ENCODE data around the gene ARFIP1. TPM values are rescaled to one million over a fixed set of nuclear protein-coding genes. Genes with fewer than 3 reads are reported as not detected.

Gene ARFIP1
- total RNA-seq, 1 donor from 2014 or later, result 32.5 TPM

DNA sequence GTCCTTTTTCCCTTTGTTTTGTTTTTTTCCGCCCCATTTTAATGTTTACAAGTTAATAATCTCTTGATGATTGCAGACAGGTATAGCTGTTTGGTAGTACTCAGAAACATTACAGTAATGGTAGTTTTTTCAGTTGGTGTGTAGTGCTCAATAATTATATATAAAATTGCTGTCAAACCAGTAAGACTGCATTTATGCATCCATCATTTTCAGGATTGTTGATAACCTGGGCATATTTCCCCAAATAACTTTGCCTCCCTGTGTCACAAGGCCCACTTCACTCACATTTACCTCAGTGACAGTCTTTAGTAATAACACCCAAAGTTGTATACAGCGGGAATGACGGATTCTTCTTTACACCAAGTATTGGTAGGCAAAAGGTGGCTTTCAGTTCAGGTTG is 16.1 kb downstream of the ARFIP1 start:
- Mint-ChIP-seq H3K27ac (peak overlapping the region; percentile 64), H3K4me1 (ENCODE audit: unreplicated experiment) (peaks cover 16% of the 10 kb centered on the region), H3K9me3 (peaks cover 5% of the 10 kb centered on the region), H3K27me3 (no peaks in the 10 kb centered on the region), H3K4me3 (peak overlapping the region; percentile 69), H3K36me3 (peaks cover 20% of the 10 kb centered on the region)
- TF ChIP-seq, protein P1, sequence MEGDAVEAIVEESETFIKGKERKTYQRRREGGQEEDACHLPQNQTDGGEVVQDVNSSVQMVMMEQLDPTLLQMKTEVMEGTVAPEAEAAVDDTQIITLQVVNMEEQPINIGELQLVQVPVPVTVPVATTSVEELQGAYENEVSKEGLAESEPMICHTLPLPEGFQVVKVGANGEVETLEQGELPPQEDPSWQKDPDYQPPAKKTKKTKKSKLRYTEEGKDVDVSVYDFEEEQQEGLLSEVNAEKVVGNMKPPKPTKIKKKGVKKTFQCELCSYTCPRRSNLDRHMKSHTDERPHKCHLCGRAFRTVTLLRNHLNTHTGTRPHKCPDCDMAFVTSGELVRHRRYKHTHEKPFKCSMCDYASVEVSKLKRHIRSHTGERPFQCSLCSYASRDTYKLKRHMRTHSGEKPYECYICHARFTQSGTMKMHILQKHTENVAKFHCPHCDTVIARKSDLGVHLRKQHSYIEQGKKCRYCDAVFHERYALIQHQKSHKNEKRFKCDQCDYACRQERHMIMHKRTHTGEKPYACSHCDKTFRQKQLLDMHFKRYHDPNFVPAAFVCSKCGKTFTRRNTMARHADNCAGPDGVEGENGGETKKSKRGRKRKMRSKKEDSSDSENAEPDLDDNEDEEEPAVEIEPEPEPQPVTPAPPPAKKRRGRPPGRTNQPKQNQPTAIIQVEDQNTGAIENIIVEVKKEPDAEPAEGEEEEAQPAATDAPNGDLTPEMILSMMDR (conservative IDR thresholded peaks at IDR 0.05), result no peak
- DNase-seq (ENCODE audit: extremely low spot score, unreplicated experiment), result no peak

DNA sequence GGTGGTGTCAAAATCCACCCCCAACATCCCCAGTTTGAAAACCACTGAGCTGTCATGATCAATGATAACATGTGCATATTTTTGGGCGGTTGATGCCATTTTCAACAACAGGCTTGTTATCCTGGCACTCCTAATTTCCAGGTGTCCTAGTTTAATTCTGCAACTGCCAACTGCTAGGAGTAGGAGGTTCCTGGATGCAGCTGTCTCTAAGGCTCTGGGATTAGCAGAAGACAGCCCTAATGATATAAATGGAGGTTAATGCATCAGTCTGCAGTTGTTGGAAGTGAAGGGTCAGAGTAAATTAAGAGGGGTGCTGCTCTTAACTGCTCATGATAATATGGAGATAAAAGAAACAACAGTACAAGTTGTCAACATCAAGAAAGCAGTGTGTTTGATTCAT is 23.8 kb downstream of the ARFIP1 start:
- Mint-ChIP-seq H3K4me1 (ENCODE audit: unreplicated experiment) (peaks cover 30% of the 10 kb centered on the region), H3K9me3 (peaks cover 5% of the 10 kb centered on the region), H3K36me3 (peaks cover 19% of the 10 kb centered on the region), H3K27me3 (no peaks in the 10 kb centered on the region), H3K27ac (no peak overlapping the region), H3K4me3 (no peak overlapping the region)
- DNase-seq (ENCODE audit: extremely low spot score, unreplicated experiment), result no peak
- TF ChIP-seq, protein P1 (conservative IDR thresholded peaks at IDR 0.05), result no peak

DNA sequence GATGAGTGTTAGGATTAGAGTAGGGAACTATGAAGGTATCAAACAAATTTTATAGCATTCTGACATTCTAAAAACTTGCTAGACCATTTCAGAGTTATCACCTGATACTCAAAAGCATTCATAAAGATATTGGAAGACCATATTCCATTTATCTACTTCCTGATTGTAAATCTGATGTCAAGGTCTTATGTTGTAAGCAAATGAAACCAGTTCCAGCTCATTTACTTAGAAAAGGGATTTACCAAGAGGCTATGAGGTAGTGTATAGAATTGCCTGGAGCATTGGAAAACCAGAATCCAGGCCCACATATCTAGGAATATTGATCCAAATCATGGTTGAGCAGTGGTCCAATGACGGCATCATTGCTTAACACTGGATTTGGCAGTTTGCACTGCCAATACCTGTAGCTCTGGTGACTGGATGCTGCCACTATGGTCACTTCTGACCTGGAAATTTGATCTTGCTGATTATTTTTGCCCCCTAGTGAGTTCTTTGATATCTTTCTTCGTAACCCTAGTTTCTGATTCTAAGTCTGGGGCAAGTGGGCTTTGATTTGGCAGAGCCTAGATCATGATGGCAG is 25.4 kb downstream of the ARFIP1 start:
- H3K27ac Mint-ChIP-seq, result peak overlapping the region; percentile 91

DNA sequence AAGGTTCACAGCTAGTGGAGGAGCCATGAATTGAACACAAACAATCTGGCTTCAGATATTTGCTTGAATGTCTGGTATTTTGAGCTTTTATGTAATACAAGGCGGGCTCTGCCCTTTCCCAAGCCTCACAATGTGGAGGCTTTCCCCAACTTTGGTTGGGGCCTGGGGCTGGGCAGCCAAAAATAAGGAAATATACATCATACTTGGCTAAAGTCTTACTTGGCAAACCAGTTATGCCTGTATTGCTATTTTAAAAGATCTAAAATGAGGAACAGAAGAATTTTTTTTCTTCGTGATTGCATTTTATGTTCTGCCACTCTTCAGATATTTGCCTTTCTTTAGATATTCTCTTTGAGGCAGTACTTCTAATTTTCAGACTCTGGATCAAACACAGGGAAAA is 26.1 kb downstream of the ARFIP1 start:
- Mint-ChIP-seq H3K27me3 (no peaks in the 10 kb centered on the region), H3K9me3 (peaks cover 5% of the 10 kb centered on the region), H3K4me1 (ENCODE audit: unreplicated experiment) (peaks cover 28% of the 10 kb centered on the region), H3K4me3 (peak overlapping the region; percentile 76), H3K36me3 (peaks cover 29% of the 10 kb centered on the region), H3K27ac (peak overlapping the region; percentile 91)
- DNase-seq (ENCODE audit: extremely low spot score, unreplicated experiment), result no peak
- TF ChIP-seq, protein P1 (conservative IDR thresholded peaks at IDR 0.05), result no peak

More for the DNA sequence above, 25.4 kb downstream of the ARFIP1 start:
- Mint-ChIP-seq H3K4me3 (no peak overlapping the region), H3K27me3 (no peaks in the 10 kb centered on the region), H3K4me1 (ENCODE audit: unreplicated experiment) (peaks cover 30% of the 10 kb centered on the region), H3K9me3 (peaks cover 5% of the 10 kb centered on the region), H3K36me3 (peaks cover 26% of the 10 kb centered on the region)
- TF ChIP-seq, protein P1 (conservative IDR thresholded peaks at IDR 0.05), result no peak
- DNase-seq (ENCODE audit: extremely low spot score, unreplicated experiment), result no peak

DNA sequence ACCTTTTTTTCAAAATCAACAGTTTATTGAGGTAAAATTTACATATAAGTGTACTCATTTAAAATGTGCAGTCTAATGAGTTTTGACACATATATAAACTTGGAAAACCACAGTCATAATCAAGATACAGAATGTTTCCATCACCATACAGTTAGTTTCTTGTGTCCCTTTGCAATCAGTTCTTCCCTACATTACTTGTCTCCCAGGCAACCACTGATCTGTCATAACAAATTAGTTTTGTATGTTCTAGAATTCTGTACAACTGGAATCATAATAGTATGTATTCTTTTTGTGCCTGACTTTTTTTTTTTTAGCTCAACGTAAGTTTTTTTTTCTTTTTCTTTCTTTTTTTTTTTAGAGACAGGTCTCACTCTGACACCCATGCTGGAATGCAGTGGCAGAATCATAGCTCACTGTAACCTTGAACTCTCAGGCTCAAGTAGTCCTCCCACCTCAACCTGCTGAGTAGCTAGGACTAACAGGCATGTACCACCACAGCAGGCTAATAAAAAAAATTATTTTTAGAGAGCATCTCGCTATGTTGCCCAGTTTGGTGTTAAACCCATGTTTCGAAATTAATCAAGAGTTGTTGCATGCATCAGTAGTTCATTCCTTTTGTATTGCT is 26.9 kb downstream of the ARFIP1 start:
- Mint-ChIP-seq H3K27ac (peak overlapping the region; percentile 91), H3K9me3 (peaks cover 5% of the 10 kb centered on the region), H3K4me3 (peak overlapping the region; percentile 11), H3K4me1 (ENCODE audit: unreplicated experiment) (peaks cover 20% of the 10 kb centered on the region), H3K36me3 (peaks cover 34% of the 10 kb centered on the region), H3K27me3 (no peaks in the 10 kb centered on the region)
- TF ChIP-seq, protein P1 (conservative IDR thresholded peaks at IDR 0.05), result no peak
- DNase-seq (ENCODE audit: extremely low spot score, unreplicated experiment), result no peak

Measured in type B pancreatic cell (in vitro differentiated cells).